ENCODE results near the gene CCSER1. TPM values are rescaled to one million over a fixed set of nuclear protein-coding genes. Genes with fewer than 3 reads are reported as not detected.
A peak's percentile ranks its signal among the peaks of the same experiment; 100 is the strongest.

Gene CCSER1
- total RNA-seq, 2 experiments from 2014 or later, result not detected

DNA sequence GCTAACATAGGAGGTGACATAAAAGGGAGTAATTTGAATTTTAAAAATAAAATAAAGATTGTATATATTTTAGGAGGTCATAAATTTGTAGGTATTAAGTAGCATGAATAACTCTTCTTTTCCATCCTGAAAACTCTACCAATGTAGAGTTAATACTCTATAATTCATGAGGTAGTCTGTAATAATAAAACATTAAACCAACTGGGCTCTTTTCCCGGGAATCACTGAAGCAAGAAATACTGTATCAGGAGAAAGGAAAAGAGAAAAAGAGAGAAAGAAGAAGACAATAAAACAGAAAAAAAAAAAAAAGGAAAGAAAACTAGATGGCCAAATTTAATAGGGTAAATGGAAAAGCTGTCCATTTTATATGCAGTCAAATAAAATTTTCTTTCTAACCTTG lies 984.4 kb downstream of the CCSER1 start:
- TF ChIP-seq, protein P1, sequence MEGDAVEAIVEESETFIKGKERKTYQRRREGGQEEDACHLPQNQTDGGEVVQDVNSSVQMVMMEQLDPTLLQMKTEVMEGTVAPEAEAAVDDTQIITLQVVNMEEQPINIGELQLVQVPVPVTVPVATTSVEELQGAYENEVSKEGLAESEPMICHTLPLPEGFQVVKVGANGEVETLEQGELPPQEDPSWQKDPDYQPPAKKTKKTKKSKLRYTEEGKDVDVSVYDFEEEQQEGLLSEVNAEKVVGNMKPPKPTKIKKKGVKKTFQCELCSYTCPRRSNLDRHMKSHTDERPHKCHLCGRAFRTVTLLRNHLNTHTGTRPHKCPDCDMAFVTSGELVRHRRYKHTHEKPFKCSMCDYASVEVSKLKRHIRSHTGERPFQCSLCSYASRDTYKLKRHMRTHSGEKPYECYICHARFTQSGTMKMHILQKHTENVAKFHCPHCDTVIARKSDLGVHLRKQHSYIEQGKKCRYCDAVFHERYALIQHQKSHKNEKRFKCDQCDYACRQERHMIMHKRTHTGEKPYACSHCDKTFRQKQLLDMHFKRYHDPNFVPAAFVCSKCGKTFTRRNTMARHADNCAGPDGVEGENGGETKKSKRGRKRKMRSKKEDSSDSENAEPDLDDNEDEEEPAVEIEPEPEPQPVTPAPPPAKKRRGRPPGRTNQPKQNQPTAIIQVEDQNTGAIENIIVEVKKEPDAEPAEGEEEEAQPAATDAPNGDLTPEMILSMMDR (IDR thresholded peaks at IDR 0.05), result no peak
- no peaks in the 10 kb centered on the region for H3K27me3 Mint-ChIP-seq
- POLR2A ChIA-PET, result no interaction called here
- H3K9me3 Mint-ChIP-seq, result peaks cover 9% of the 10 kb centered on the region
- intact Hi-C loops (cut with micrococcal nuclease), result no loop called here
- CTCF ChIA-PET, result no interaction called here
- H3K36me3 Mint-ChIP-seq (ENCODE audit: low read depth), result no peaks in the 10 kb centered on the region
- no peak for DNase-seq
- no peak overlapping the region for H3K27ac Mint-ChIP-seq
- no peaks in the 10 kb centered on the region for H3K4me1 Mint-ChIP-seq (ENCODE audit: low read depth)
- ATAC-seq, result no peak
- no peak overlapping the region for H3K4me3 Mint-ChIP-seq

DNA sequence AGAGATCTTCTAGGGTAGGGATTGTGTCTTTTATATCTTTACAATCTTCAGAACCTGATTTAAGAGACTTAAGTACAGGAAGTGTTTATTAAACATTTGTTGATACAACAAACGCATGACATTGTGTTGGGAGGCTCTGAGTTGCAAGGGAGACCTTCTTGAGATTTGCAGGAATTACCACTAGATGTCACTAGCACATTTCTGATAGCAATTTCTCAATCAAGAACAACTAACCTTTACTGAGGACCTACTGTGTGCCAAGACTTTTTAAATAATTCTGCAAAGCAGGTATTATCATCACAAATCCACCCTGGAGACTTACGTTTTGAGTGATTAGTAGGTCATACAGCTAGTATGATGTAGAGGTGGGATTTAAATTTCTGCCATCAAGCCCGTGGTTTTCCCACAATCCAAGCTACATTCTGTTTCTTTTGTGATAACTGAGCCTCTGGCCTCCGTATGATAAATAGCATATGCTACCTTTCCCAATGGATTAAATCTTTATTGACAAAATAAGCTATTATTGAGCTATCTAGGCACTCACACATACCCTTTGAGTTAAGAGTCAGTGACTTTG lies 986.0 kb downstream of the CCSER1 start:
- Mint-ChIP-seq H3K9me3 (peaks cover 8% of the 10 kb centered on the region), H3K27me3 (no peaks in the 10 kb centered on the region)

DNA sequence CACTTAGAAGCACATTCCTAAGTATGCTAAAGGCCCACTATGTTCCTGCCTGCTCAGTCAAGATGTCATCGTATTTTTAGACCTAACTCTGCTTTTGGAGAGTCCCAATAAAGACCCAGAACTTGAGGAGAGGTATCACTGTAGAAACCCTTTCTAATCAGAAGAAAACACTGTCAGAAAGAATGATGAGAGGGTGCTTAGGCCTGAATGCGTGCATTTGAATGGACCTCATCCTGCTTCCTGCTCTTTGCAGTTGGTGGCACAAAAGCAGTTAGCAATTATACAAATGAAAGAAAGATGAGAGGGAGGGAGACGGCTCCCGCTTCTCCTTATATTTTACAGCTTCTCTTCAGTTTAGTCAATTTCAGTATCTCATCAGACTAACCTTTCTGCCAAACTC lies 987.2 kb downstream of the CCSER1 start:
- CTCF ChIA-PET, result no interaction called here
- H3K4me3 Mint-ChIP-seq, result no peak overlapping the region
- POLR2A ChIA-PET, result no interaction called here
- intact Hi-C loops (cut with micrococcal nuclease), result no loop called here
- no peak for DNase-seq
- no peaks in the 10 kb centered on the region for H3K36me3 Mint-ChIP-seq (ENCODE audit: low read depth)
- ATAC-seq, result no peak
- peaks cover 8% of the 10 kb centered on the region for H3K9me3 Mint-ChIP-seq
- no peaks in the 10 kb centered on the region for H3K27me3 Mint-ChIP-seq
- TF ChIP-seq, protein P1 (IDR thresholded peaks at IDR 0.05), result no peak
- no peaks in the 10 kb centered on the region for H3K4me1 Mint-ChIP-seq (ENCODE audit: low read depth)
- no peak overlapping the region for H3K27ac Mint-ChIP-seq

More for the DNA sequence above, 986.0 kb downstream of the CCSER1 start:
- ATAC-seq, result no peak
- no peak for DNase-seq
- H3K4me1 Mint-ChIP-seq (ENCODE audit: low read depth), result no peaks in the 10 kb centered on the region
- intact Hi-C loops (cut with micrococcal nuclease), result no loop called here
- H3K36me3 Mint-ChIP-seq (ENCODE audit: low read depth), result no peaks in the 10 kb centered on the region
- TF ChIP-seq, protein P1 (IDR thresholded peaks at IDR 0.05), result peak; percentile 41
- no peak overlapping the region for H3K4me3 Mint-ChIP-seq
- ChIA-PET POLR2A (interaction anchor here (0.5 kb wide), 1 partner anchor 821 kb away, joined by 4 read pairs; no protein-coding TSS in a partner anchor), CTCF (interaction anchor here (0.9 kb wide), 1 partner anchor 11 kb away, joined by 4 read pairs; no protein-coding TSS in a partner anchor)
- H3K27ac Mint-ChIP-seq, result no peak overlapping the region

DNA sequence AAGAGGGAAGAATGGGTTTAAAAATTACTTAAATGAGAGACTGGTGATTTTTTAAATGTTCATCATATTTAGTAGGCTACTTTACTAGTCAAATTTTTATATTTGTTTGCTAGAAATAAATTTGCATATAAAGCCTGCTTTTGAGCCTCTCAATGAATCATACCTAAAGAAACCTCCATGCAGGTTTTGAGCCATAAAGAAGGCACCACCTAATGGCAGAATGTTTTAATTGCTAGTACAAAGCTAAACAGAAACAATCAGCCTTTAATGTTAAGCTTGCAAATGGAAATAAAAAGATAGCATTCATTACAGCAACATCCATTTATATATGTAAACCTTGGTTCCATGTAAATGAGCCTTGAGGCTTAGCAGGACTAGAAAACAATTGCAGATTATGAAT lies 989.7 kb downstream of the CCSER1 start:
- Mint-ChIP-seq H3K9me3 (peaks cover 8% of the 10 kb centered on the region), H3K4me3 (no peak overlapping the region), H3K36me3 (ENCODE audit: low read depth) (no peaks in the 10 kb centered on the region), H3K4me1 (ENCODE audit: low read depth) (no peaks in the 10 kb centered on the region), H3K27ac (no peak overlapping the region), H3K27me3 (no peaks in the 10 kb centered on the region)
- ATAC-seq, result no peak
- CTCF ChIA-PET, result no interaction called here
- no peak for DNase-seq
- TF ChIP-seq, protein P1 (IDR thresholded peaks at IDR 0.05), result no peak
- intact Hi-C loops (cut with micrococcal nuclease), result no loop called here
- POLR2A ChIA-PET, result no interaction called here

GRCh38 chr4:91118597-91118996 lies 991.4 kb downstream of the CCSER1 start:
- H3K27ac Mint-ChIP-seq, result no peak overlapping the region
- intact Hi-C loops (cut with micrococcal nuclease), result no loop called here
- no peak for ATAC-seq
- no peaks in the 10 kb centered on the region for H3K27me3 Mint-ChIP-seq
- H3K4me1 Mint-ChIP-seq (ENCODE audit: low read depth), result no peaks in the 10 kb centered on the region
- no peaks in the 10 kb centered on the region for H3K36me3 Mint-ChIP-seq (ENCODE audit: low read depth)
- ChIA-PET POLR2A (no interaction called here), CTCF (no interaction called here)
- no peak overlapping the region for H3K4me3 Mint-ChIP-seq
- DNase-seq, result no peak
- peaks cover 6% of the 10 kb centered on the region for H3K9me3 Mint-ChIP-seq
- TF ChIP-seq, protein P1 (IDR thresholded peaks at IDR 0.05), result no peak

Data from activated CD8-positive, alpha-beta T cell treated with anti-CD3 and anti-CD28 coated beads for 36 hours (primary cell).